HUDEP-2 (cell line): ENCODE data around the gene FNDC3B.
A peak's percentile ranks its signal among the peaks of the same experiment; 100 is the strongest.

Experiments used
- DNase-seq, 76 experiments: peaks; one replicate each; lab custom pipeline; 2025; ENCODE audit not compliant: unreplicated experiment in 76 of 76; lab: John Stamatoyannopoulos, UW

The FNDC3B gene

DNA sequence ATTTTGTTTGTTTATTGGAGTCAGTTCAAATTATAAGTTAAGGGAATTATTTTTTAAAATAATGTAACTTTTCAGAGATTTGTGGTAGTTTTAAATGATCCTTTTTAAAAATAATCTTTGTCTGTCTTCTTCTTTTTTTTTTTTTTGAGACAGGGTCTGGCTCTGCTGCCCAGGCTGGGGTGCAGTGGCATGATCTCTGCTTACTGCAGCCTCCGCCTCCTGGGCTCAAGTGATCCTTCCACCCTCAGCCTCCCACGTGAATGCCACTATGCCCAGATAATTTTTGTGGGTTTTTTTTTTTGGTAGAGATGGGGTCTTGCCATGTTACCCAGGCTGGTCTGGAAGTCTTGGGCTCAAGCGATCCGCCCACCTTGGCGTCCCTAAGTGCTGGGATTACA lies 12.6 kb downstream of the FNDC3B start:
- no peak for DNase-seq

- no peak for DNase-seq
These were observed 13.0 kb downstream of the FNDC3B start for GRCh38 chr3:172052405-172052804.

DNA sequence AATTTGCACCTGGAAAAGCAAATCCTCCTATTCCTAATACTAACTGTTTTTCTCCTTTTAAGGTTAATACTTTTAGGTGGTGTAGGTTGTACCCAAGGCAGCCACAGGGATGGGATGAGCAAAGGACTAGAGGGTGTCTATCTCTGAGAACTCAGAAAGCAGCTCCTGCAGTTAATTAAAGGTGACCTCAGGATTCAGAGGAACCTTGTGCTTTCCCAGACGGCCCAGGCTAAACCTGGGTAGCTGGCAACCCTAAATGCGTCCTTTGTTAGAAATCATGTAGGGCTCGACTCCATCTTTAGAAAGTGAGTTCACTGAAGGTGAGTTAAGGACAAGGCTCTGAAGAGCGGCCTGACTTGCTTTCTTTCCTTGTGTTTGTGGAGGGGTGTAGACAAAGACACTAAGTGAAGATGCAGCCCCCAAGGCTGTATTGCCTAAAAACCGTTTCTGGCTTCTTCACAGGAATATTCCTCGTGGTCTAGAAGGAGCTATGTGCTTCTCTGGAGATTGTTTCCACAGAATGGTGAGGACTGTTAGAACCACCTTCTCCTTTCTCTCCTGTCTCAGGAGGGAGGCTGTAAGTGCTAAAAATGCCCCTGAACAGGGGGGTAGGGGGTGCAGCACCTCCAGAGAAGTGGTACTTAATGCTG lies 14.9 kb downstream of the FNDC3B start:
- DNase-seq: no peak

GRCh38 chr3:172056416-172056815 lies 17.0 kb downstream of the FNDC3B start:
- DNase-seq: no peak

- DNase-seq: no peak
These were observed 17.7 kb downstream of the FNDC3B start for GRCh38 chr3:172057059-172057458.

DNA sequence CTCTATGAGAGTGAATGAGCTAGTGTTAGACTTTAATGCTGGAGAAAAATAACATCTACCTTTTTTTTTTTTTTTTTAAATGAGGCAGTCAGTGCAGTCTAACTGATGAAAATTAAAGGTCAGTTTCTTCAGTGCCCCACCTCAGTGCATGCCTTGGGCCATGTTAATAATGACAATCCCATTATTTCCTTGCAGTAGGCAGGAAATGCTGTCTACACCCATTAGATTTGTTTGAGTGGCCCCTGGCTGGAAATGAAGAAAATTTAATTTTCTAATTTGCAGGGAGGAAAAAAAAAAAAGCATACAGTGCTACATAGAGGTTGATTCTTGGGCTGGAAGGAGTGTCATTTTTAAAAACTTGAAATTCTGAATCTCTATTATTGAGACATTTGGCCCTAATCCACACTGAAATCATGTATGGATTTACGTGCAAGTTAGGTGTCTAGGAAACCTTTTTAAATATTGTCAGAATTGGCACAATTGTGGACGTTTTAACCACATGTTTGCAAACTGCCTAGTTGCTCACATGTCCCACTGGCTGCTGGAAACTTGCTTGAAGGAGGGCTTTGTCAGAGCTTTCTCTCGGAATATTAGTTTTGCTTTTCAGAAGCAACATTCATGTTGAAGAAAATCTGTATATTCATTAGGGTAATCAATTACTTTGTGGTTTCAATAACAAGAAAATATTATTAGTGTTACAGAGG lies 18.4 kb downstream of the FNDC3B start:
- no peak for DNase-seq

DNA sequence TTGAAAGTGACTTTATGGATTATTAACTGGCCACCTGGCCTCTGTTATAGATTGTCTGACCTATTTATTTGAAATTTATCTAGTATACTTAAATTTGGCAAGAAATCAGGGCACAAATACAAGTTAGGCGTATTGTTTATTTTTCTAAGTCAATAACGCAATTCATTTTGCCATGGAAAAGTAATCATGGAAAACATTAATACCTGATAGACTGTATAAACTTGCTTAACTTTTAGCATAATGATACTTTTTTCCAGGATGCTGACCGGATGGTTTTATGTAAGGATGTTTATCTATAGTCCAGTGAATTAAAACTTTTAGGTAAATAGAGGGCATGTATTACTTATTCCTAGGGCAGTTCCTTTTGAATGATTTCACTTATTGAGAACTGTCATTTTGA lies 20.2 kb downstream of the FNDC3B start:
- no peak for DNase-seq

DNA sequence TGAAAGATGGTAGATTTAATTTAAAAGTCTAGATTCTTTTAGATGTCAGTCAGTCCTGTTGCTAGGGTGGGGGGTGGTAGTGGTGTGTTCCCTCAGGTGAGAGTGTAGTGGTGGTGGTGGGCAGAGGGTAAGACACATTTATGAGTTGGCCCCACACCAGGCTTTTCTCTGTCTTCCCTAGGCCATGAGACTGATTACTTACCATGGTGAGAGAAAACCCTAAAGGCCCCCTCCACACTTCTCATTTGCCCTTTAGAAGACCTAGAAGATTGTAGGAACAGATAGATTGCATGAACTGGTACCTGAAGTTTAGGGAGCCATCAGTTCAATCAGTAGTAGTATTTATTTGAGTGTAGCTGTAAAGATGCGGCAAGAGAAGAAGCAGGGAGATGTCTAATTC lies 20.9 kb downstream of the FNDC3B start:
- DNase-seq: no peak

DNA sequence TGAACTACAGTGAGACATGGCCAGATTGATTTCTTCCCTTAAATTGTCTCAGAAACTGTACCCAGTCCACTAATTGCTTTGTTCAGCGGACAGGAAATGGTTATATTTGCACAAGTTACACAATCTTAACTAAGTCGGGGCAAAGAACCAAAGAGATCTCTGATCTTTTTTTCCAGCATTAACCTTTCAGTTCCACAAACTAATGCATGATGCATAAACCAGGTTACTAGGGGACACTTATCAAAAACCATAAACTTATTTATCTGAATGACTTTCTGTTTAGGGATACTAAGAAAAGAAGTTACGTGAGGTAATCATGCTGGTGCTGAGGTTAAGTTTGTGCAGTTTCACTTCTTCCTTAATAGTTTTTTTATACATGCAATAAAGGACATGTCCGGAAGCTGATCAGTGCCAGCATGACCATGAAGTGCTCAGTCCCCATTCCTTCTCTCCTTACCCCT lies 22.4 kb downstream of the FNDC3B start:
- DNase-seq: no peak

GRCh38 chr3:172062761-172063160 lies 23.4 kb downstream of the FNDC3B start:
- no peak for DNase-seq

DNA sequence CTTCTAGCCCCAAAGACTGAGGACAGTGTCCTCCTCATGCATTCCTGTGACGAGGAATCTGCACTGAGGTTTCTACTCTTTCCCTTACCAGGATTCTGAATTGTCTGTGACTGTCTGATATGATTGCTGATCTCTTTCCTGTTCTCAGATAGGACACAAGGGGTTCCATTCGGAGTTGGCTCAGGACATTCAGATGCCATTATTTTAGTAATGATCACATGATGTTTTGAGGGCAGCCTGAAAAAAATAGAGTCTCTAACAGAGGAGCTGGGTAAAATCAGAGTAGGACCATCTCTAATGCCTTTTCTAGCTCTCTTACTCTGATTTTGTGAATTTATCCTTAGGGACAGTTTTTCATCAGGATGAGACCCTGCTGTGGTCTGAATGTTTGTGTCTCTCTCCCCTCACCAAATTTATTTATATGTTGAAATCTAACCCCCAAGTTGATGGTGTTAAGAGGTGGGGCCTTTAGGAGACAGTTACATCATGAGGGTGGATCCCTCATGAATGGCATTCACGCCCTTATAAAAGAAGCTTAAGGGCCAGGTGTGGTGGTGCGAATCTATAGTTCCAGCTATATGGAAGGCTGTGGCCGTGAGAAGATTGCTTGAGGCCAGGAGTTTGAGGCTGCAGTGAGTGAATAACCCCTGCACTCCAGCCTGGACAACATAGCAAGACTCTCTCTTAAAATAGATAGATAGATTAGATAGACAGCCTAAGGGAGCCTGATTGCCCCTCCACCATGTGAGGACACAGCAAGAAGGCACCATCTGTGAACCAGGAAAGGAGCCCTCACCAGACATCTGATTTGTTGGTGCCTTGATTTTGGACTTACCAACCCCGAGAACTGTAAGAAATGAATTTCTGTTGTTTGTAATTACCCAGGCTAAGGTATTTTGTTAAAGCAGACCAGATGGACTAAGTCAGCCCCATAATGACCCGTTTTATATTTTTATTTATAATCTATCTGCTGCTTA lies 24.4 kb downstream of the FNDC3B start:
- no peak for DNase-seq

DNA sequence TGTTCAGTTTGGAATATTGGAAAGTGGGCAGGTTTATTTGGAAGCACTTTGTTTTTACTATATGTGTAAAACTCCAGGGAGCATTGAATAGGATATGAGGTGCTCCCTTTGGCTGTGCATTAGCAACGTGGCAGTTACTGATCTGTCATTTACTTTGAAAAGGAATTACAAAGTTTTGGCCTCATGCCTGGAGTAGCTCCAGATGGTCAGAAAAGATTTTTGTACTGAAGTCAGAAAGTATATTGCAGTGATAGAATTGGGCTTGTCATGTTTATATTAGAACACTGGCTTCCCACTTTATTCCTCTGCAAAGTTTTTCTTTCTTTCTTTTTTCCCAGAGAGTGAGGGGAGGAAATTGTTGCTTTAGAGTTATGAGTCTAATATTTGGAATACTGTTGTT lies 26.1 kb downstream of the FNDC3B start:
- DNase-seq: peak in 37 of 76 experiments; percentile 2 to 69 (median 24)

GRCh38 chr3:172065967-172066762 lies 26.8 kb downstream of the FNDC3B start:
- DNase-seq: no peak

DNA sequence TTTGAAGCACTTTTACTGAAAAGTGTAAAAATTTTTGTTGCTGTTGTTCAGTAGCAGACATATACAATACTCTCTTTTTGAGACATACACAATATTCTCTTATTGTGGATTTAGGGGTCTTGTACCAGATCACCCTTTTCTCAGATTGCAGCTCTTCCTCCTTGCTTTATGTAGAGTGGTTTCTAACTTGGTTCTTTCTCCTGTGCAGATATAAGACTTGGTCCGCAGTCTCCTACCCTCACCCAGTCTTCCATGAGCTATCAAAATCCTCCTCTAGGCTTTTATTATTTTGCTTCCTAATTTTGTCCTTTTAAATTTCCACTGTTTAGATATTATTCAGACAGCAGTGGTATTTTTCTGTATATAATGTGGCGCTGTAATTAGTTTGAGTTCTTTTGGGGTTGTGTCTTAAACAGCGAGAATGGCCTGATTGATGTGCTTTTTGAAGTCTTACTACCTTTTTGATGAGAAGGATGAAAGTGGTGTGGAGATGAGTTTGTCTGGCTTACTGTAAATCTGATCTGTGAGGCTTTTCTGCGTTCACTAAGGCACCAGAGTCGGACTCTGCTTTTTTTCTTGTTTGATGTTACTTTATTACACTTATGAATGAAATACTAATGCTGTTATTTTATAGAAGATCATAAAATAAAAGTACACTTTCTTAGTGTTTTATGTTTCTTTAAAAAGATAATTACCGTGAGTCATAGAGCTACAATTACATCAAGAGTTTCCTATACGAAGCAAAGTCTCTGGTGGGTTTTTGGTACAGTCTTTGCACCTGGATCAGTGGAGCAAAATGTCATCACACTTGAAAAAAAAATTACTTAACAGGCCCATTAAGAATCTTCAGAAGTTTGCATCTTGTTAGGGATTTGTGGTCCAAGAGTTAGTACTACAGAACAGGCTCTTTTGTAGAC lies 27.8 kb downstream of the FNDC3B start:
- DNase-seq: no peak

- DNase-seq: no peak
These were observed 28.6 kb downstream of the FNDC3B start for GRCh38 chr3:172067837-172068440.

DNA sequence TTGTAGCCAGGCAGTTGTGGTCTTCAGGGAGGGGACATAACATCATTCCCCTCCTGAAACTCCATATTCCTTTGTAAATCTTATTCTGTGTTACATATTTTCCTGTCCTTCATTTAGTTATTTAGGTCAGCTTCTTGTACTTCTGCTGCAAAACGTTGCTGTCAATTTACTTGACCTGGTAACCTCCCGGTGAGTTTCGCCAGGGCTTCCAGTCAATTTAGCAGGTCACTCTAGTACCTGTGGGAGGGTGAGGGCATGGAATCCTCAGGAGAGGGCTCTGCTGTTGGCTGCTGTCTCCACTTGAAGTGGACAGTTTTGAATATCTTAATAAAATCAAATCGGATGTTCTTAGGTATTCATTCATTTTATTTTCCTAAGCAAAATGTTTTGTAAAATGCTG lies 29.6 kb downstream of the FNDC3B start:
- DNase-seq: no peak

DNA sequence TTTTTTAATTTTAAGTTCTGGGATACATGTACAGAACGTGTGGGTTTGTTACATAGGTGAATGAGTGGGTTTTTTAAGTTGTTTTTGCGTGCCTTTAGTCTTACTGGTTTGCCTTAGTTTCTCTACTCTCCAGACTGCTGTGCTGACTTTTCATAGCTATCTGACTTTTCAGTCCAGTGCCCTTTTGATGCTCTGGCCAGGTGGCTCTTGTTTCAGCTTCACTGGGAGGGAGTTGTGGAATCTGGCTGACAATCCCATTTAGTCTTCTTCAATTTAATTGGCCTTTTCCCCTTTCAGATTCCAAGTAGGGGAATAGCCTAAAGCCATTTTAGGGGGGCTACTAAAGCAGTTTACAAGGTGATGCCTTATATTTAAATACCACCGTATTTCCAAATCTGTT lies 30.1 kb downstream of the FNDC3B start:
- no peak for DNase-seq

GRCh38 chr3:172070269-172070668 lies 30.9 kb downstream of the FNDC3B start:
- no peak for DNase-seq

GRCh38 chr3:172070802-172071201 lies 31.4 kb downstream of the FNDC3B start:
- DNase-seq: no peak
